GM18909 (cell line): ENCODE results near the gene CCDC61.

Experiments used
- ATAC-seq: cut with Tn5 transposase; IDR thresholded peaks from one replicate; pipeline ENCODE4 v1.9.1; 2021; ENCODE audit warnings: mild to moderate bottlenecking; ENCODE audit not compliant: unreplicated experiment, poor library complexity

The CCDC61 gene

DNA sequence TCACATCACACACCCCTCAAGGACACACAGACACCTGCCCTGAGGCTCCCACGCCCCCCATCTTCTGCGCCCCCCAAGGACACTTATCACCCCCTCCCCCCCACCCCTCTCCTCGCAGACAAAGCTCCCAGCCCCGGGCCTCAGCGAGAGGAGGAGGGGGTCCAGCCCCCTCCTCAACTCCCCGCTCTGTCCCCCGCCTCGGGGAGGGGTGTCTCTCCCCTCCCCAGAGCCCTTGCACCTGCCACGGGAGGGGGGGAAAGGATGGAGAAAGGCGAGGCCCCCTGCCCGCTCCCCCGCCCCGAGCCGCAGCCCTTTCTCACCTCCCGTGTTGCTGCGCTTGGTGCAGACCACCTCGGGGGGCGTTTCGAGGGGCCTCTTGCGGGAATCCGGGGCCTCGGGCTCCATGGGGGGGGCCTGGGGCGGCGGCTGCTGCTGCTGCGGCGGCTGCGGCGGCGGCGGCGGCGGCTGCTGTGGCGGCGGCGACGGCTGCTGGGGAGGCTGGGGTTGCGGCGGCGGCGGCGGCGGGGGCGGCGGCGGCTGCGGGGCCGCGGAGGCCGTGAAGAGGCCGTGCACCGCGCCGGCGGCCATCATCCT lies 22.2 kb upstream of the CCDC61 start:
- no peak for ATAC-seq

DNA sequence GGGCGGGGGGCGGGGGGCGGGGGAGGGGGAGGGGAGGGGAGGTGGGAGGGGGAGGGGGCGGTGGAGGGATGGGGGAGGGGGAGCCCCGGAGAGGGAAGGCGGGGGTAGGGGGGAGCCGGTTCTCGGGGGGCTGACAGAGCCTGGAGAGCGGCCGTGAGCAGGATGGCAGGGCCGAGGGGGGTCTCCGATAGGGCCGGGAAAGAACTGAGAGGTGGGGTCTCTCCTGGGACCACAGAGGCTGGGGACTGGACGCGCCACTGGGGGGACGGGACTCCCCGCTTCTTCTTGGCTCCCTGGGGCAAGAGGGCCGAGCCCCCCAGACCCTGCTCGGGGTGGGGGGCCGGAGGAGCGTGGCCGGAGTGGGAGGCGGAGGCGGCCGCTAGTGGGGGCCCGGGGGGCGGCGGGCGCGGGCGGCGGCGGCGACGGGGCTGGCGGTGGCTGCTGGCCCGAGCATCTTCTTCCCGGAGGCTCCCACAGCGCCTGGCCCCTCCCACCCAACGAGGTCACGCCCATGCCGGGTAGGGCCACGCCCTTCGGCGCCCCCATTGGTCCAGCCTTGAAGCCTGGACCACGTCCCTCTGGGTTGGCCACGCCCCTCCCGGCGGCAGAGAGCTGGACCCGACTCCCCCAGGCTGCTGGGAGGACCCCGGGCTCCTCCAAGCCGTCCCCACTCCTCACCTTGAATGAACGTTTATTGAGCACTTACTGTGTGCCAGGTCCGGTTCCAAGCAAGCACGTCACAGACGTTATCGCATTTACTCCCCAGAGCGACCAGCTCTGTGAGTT lies 21.5 kb upstream of the CCDC61 start, which contains the start of gene NOVA2:
TSS of gene NOVA2 (minus strand) at position 313 of the 786 bp plus-strand sequence. CDS start 514 bp downstream, outside the sequence.
- ATAC-seq, result no peak

DNA sequence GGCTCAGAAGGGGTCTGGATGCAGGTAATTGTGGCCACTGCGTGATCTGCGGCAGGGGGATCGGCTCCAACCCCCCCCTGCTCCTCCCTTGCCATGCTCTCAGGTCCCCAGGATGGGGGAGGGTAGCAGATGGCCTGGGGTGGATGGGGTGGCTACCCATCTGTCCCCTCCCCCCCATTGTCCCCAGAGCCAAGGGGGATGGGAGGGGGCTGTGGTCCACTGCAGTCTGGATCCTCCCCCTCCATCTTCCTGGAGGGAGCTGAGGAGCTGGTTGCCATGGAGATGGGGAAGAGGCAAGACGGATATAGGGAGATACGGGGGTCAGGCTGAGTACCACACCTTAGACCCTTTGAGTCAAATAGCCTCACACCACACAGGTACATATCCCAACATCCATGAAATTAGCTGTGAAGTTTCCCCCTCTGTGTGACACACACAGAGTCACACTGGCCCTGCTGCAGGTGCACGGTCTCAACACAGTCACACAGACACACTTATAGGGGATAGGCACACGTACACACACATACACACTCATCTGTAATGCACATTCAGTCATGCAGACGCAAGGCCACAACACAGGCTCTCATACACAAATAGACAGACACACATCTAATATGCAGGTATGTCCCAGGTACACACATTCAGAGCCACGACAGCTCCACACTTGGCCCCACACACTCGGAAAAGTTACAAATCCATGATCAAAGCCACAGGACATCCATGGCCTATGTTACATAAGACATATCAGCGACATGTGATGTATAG lies 19.8 kb upstream of the CCDC61 start:
- ATAC-seq, result no peak

DNA sequence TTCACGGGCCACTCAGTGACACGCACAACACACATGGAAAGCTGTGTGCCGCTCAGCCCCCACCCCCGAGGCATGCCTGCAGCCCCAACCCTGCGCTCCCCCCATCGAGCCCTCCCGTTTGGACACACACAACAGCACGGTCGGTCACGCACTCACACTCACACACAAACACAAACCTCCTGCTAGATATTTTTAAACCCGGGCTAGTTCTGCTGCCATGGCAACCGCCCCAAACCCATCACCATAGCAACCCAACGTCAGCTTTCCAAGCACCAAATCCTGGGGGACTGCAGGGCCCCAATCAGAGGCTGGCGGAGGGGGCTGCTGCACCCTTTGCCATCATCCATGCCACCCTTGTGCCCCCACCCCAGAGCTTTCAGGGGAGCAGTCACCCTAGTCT lies 19.1 kb upstream of the CCDC61 start:
- no peak for ATAC-seq

DNA sequence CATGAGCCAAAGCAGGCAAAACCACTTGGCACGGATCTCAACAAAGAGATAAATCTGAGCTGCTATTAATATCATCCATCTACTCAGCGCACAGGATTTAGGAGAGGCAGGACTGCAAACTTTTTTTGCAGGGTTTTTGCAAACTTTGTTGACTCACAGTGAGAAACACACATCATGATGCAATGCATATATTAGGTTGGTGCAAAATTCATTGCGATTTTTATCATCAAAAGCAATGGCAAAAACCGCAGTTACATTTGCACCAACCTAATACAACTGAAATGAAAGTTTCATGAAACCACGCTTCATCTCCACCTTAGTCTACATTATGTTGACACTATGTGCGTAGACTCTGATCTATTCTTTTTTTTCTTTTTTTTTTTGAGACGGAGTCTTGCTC lies 17.1 kb upstream of the CCDC61 start:
- ATAC-seq, result no peak

DNA sequence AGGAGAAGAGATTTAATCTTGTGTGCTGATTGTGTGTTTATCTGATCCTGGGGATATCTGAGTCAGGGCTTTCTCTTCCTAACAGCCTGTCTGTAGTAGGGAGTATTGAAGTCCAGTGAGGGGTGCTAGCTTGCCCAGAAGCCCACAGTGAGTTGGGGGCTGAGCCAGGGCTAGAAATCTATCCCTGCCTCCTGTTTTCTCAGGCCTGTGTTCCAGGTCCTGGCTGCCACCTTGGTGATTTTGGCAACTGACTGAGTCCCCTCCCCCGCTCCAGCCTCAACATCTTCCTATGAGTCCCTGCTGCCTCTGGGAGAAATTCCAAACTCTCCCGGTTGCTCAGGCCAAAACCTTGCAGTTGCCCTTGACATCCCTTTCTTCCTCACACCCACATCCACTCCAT lies 13.9 kb upstream of the CCDC61 start:
- ATAC-seq, result no peak

DNA sequence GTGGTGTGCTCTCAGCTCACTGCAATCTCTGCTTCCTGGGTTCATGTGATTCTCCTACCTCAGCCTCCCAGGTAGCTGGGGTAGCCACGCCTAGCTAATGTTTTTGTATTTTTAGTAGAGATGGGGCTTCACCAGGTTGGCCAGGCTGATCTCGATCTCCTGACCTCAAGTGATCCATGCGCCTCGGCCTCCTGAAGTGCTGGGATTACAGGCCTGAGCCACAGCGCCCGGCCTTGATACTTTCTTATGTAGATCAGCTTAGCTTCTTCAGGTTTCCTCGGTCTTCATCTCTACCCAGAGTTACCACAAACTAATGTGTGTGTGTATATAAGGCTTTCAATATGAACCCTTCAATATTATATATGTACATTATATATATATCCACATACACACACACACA lies 9.9 kb upstream of the CCDC61 start:
- ATAC-seq, result no peak

DNA sequence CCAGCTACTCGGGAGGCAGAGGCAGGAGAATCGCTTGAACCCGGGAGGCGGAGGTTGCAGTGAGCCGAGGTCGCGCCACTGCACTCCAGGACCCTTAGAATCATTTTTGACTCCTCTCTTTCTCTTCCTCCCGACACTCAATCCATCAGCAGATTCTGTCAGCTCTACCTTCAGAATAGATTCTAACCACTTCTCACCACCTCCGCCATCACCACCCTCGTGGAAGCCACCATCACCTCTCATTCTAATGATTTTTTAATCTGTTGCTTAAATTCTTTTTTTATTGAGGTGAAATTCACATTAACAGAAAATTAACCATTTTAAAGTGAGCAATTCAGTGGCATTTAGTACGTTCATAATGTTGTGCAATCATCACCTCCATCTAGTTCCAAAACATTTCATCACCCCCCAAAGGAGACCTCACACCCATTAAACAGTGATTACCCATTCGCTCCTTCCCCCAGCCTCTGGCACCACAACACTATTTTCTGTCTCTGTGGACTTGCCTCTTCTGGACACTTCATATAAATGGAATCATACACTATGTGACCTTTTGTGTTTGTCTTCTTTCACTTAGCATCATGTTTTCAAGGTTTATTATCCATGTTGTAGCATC lies 5.0 kb upstream of the CCDC61 start:
- no peak for ATAC-seq

DNA sequence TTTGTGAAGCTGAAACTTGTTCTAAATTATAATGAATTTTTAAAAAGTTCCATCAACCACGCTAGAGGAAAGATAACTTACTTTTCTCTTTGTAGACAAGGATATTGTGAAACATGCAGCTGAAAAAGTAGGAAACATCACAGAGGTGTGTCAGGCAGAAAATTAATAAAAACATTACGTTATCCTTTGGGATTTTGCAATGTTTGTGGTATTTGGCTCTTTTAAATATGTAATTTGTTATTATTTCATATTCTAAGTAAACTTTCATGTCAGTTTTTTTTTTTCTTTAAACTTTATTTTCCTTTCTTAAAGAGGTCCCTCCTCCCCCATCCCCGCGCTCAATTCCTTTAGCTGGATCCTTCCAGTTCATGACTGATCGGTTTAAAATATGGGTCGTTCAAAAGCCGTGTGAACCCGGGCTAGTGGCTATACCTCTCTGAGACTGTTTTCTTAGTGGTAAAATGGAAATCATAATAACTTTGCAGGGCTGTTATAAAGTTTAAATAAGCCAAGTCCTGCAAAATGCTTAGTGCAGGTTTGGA lies 740 bp upstream of the CCDC61 start:
- peak; percentile 2 for ATAC-seq

DNA sequence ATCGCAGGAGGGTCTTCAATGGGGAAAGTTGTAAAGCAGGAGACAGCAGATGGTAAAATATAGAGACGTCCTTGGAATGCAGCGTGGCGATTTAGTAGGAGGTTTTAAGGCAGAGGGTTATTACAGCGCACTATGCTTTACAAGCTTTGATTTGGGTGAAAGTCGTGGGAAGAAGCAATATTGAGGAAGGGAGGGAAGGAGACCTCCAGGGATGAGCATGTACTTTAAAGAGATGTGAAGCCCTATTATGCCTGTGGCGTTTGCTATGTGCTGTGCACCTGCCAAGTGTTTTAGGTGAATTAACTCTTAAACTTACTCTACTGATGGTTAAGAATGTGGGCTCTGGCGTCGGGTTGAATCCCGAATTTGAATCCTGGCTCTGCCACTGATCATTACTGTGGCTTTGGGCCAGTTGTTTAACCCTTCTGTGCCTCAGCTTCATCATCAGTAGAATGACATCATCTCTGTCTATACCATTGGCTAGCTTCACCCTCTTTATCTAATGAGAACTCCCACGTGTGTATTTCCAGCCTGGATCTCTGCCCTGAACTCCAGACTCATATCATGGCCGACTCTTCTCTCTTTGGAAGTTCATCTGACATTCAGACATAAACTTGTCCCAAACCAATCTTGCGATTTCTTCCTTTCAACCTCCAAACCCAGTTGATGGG lies 583 bp downstream of the CCDC61 start:
- no peak for ATAC-seq

DNA sequence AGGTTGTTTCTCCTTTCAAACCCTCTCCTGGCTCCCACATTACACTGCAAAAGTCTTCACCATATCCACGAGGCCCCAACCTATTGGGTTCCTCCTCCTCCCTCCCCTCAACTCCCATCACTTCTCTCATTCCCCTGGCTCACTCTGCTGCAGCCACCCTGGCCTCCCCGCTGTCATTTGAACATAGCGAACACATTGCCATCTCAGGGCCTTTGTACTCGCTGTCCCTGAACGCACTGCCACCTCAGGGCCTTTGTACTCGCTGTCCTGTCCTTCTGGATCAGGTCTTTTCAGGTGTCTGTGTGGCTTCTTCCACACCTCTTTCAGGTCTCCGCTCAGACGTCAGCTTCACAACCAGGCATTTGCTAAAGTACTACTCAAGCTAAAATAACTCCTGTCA lies 1.7 kb downstream of the CCDC61 start:
- no peak for ATAC-seq

DNA sequence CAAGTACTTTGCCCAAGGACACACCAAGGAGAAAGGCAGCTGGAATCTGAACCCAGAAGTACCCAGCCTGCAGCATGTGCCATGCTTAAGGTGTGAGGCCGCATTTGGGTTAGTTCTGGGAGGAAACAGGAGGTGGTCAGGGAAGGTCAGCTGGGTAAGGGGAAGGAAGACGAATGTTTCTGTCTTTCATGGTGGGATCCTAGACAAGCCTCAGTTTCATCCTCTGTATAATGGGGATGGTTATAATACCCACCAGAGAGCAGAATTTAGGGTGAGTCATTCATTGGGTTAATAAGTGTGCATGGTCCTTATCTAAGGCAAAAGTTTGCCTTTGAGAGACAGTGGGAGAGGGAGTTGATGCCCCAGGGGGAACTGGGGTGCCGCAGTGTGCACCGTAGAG lies 3.6 kb downstream of the CCDC61 start:
- no peak for ATAC-seq

DNA sequence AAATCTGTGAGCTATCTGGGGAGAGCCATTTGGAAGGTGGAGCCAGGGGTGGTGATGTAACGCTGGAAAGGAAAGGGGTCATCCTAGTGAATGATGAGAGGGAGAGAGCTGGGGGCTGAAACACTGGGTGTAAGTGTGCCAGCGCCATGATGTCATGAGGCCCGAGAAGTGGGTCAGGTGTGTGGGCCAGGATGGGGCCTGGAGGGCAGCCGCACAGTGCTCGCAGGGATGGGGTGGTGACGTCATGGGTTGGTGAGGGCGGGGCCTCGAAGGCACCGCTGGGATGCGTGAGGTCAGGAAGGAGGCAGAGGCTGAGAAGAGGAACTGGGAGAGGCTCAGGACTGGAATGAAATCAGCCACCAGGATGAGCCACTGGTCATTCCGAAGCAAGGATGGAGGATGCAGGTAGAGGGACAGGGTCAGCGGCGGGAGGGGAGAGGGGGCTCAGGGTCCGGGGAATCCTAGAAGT lies 4.4 kb downstream of the CCDC61 start:
- ATAC-seq, result no peak

DNA sequence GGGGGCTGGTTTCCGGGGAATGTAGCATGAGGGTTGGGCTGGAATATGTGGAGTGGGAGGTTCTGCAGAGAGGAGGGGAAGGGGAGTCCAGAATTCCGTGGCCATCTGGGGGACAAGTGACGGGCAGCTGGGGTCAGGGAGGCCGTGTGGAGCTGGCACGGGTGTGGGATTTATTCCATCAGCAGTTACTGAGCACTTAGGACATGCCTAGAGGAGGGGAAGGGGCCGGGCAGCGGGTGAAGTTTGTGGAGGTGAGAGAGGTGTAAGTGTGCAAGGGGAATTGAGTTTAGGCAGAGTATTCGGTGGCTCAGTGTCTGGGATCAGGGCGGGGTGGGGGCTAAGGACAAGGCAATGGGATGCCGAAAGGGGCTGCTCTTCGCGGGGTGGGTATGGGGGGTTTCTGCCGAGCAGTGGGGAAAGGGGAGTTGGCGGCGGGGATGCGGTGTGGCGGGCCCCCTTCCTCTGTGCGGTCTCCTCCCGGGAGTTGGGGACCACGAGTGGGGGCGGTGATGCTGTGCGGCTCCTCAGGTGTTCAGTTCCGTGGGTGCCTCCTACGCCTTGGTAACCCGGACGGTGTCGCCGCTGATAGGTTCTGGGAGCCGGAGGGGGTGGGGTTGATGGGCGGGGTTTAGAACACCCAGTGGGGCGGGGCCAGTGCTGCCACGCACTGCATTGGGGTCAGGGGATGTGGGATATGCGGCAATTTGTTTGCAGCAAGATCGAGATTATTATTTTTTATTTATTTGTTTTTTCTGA lies 5.4 kb downstream of the CCDC61 start:
- peak; percentile 38 for ATAC-seq

DNA sequence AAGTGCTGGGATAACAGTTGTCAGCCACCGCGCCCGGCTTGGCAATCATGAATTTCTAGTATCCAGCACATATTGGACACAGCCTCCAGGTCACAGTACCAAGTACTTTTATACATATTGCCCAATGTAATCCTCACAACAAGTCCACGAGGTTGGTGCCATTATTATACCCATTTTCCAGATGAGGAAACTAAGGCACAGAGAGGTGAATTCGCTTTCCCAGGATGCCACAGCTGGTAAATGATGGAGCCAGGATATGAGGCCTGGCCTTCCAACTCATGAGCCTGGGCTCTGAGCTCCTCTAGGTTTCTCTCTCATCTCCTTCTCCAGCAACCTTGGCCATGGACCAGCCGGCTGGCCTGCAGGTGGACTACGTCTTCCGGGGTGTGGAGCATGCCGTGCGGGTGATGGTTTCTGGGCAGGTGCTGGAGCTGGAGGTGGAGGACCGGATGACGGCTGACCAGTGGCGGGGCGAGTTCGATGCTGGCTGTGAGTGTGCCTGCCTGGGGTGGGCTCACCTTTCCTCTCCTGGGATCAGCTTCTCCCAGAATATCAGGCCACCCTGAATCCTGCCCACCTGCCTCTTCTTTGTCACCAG lies 7.5 kb downstream of the CCDC61 start:
- no peak for ATAC-seq

DNA sequence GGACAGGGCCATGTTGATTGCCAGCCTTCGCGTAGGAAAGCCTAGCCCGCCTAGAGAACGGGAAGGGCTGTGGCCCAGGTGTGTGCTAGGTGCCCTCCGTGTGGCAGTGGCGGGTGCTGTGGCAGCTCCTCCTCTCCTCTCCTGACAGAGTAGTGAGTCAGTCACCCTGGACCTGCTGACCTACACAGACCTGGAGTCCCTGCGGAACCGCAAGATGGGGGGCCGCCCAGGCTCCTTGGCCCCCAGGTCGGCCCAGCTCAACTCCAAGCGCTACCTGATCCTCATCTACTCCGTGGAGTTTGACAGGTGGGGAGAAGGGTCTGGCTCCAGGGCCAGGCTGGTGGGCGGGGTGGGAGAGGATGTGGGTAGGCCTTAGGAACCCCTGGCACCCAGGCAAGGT lies 11.1 kb downstream of the CCDC61 start:
- ATAC-seq, result no peak

DNA sequence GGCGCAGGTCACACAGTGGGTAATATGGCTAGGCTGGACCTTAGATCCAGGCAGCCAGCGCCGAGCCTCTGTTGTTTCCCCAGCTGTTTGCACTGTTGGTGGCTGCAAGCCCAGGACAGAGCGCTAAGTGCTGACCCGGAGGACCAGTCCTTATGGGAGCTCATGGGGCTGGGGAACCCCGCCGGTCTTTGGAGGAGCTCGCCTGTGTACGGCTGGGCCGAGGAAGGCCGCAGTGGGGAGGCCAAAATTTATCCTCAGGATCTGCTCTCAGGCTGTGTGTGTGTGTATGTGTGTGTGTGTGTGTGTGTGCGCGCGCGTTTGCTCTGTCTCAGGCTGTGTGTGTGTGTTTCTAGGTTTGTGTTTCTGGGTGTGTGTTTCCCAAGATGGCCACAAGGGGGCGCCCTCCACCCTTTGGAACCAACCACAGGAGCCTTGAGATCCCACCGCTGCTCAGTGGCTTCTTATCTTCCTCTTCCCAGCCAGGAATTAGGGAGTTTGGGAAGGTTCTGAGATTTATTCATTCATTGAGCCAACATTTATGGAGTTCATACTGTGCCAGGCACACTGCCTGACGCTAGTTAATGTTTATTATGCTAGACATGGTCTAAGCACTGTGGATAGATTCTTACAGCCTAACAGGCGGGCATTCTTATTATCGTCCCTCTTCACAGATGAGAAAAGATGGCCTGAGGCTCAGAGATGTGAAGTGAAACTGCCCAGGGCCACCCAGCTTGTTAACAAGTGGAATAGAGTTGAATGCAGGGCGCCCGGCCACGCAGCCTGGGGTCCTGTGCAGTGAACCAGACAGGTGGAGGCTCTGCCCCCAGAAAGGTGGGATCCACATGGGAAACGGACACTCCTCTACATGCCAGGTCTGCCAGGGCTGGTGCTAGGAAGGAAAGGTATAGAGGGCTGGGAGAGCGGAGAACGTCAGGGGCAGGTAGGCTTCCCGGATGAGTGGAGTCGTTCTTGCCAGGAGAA lies 14.6 kb downstream of the CCDC61 start:
- no peak for ATAC-seq

DNA sequence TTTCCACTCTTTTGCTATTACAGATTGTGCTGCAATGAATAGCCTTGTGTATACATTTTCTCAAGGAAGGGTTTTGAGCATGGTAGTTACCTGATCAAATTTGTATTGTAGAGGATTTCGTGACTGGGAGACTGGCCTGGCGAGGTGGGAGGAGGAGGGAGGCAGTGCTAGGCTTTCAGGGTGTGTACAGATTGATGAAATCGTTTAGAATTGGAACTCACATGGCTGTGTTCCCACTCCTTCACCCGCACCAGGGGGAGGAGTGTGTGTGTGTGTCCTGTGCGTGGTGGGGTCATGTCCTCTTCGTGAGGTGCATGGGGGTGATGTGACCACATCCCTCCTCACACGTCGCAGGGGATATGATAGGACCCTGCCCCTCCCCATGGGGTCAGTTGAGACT lies 19.3 kb downstream of the CCDC61 start:
- no peak for ATAC-seq
